GM12878 (cell line): ENCODE measurements around the gene ANKMY1. TPM values are rescaled to one million over a fixed set of nuclear protein-coding genes. Genes with fewer than 3 reads are reported as not detected.

Source experiments
- ASH2L ChIP-seq: fragments of 300-600, 200-600 bp; sonication (generic); IDR thresholded peaks from 2 replicates; pipeline ENCODE4 v1.6.1; 2017; ENCODE audit warnings: low read depth, mild to moderate bottlenecking, borderline replicate concordance
- BRCA1 ChIP-seq: IDR thresholded peaks from 2 replicates; pipeline ENCODE4 v1.6.1; 2011; ENCODE audit warnings: low read depth, low read length, improper control_type of control experiment
- CBX5 ChIP-seq: sonication (generic); IDR thresholded peaks from 2 replicates; pipeline ENCODE4 v1.6.1; 2016; ENCODE audit warnings: low read depth, moderate library complexity, mild to moderate bottlenecking, inconsistent platforms
- CREM ChIP-seq: IDR thresholded peaks from 2 replicates; pipeline ENCODE4 v1.6.1; 2014; ENCODE audit warnings: antibody characterized with exemption, low read depth
- DPF2 ChIP-seq: fragments of 450-650 bp; IDR thresholded peaks from 2 replicates; pipeline ENCODE4 v1.6.1; 2017; ENCODE audit warnings: mild to moderate bottlenecking
- E4F1 ChIP-seq: fragments of 450-650 bp; IDR thresholded peaks from 2 replicates; pipeline ENCODE4 v1.6.1; 2018; ENCODE audit warnings: borderline replicate concordance, mild to moderate bottlenecking; ENCODE audit not compliant: partially characterized antibody
- ELK1 ChIP-seq: IDR thresholded peaks from 2 replicates; pipeline ENCODE4 v1.6.1; 2012; ENCODE audit warnings: low read depth, low read length, improper control_type of control experiment
- NFYB ChIP-seq: IDR thresholded peaks from 2 replicates; pipeline ENCODE4 v1.6.1; 2011; ENCODE audit warnings: low read depth, mild to moderate bottlenecking, low read length, improper control_type of control experiment, moderate library complexity; ENCODE audit not compliant: insufficient read depth
- PAX5 ChIP-seq: IDR thresholded peaks from 2 replicates; pipeline ENCODE4 v1.6.1; 2011; ENCODE audit warnings: low read depth, low read length, borderline replicate concordance
- RELA ChIP-seq: fragments of 450-650 bp; IDR thresholded peaks from 2 replicates; pipeline ENCODE4 v1.8.0; 2014; ENCODE audit warnings: borderline replicate concordance; ENCODE audit not compliant: partially characterized antibody
- SIN3A ChIP-seq: IDR thresholded peaks from 2 replicates; pipeline ENCODE4 v1.6.1; 2012; ENCODE audit warnings: low read depth, low read length, improper control_type of control experiment
- SMC3 ChIP-seq: IDR thresholded peaks from 2 replicates; pipeline ENCODE4 v1.6.1; 2011; ENCODE audit warnings: low read length, improper control_type of control experiment, borderline replicate concordance
- TCF3 ChIP-seq: IDR thresholded peaks from 2 replicates; pipeline ENCODE4 v1.6.1; 2012; ENCODE audit warnings: low read depth, mild to moderate bottlenecking, low read length, borderline replicate concordance; ENCODE audit not compliant: insufficient read depth
- YY1 ChIP-seq: IDR thresholded peaks from 2 replicates; pipeline ENCODE4 v1.6.1; 2011; ENCODE audit warnings: low read depth, mild to moderate bottlenecking, low read length
- ZBTB11 ChIP-seq: fragments of 450-650 bp; formaldehyde crosslinking; IDR thresholded peaks from 2 replicates; pipeline ENCODE4 v1.5.0; 2022; ENCODE audit warnings: mild to moderate bottlenecking, missing genetic modification characterization
- ZNF592 ChIP-seq: fragments of 450-650 bp; IDR thresholded peaks from 2 replicates; pipeline ENCODE4 v1.6.1; 2017; ENCODE audit warnings: mild to moderate bottlenecking, moderate library complexity
- ZNF622 ChIP-seq: fragments of 450-650 bp; IDR thresholded peaks from 2 replicates; pipeline ENCODE4 v1.6.1; 2017; ENCODE audit warnings: mild to moderate bottlenecking, inconsistent platforms
- polyA plus RNA-seq, 11 experiments: library from polyadenylated mRNA; depleted of rRNA in 4 of 11; unstranded in 6 of 11; stranded (reverse) in 5 of 11; fragments of >200 nt; fragmentation: Nextera tagmentation in 4 of 11; fragmentation: Illumina TruSeq in 1 of 11; extraction: Ambion mirVana in 4 of 11; extraction: Trizol in 1 of 11; gene quantifications; 1 replicate in 1 of 11; 2 replicates in 10 of 11; pipeline versions ENCODE4 v1.2.1 to v1.2.3, GENCODE V29; 2011 to 2016; ENCODE audit warnings: inconsistent platforms in 2 of 11, missing spikeins in 2 of 11, low read depth in 1 of 11
- total RNA-seq, 4 experiments: library from RNA; depleted of rRNA in 3 of 4; stranded (reverse); fragments of >200 nt in 3 of 4; fragmentation: Illumina TruSeq in 1 of 4; extraction: Trizol in 1 of 4; gene quantifications; 2 replicates each; pipeline versions ENCODE4 v1.2.1 to v1.2.3, GENCODE V29; 2013 to 2021

Gene ANKMY1
- total and polyA plus RNA-seq, 10 of the 15 experiments (the other 5 are each of a cell fraction or from before 2014, with no cell fraction given) = 1.1 to 15.3 (median 11.1) TPM

GRCh38 chr2:240586198-240586918 is 28.6 kb upstream of the ANKMY1 start, which contains the start of gene CAPN10 (continued):
- 0 out of 2 replicates have a peak, but pooled peaks have one; percentile 31 for TF ChIP-seq ZNF592
- peak; percentile 85 for TF ChIP-seq ELK1
- TF ChIP-seq CBX5 = no peak
- peak; percentile 70; the same call in 1 of the 2 replicates for TF ChIP-seq SIN3A
- no peak for TF ChIP-seq SMC3
- TF ChIP-seq E4F1 = peak; percentile 58
- no peak for TF ChIP-seq BRCA1
- peak; percentile 83 for TF ChIP-seq YY1
- TF ChIP-seq CREM = peak; percentile 94
- peak; percentile 64 for TF ChIP-seq RELA
- peak; percentile 54 for TF ChIP-seq DPF2
- peak; percentile 56; the same call in 1 of the 2 replicates for TF ChIP-seq TCF3
- peak; percentile 78; the same call in 1 of the 2 replicates for TF ChIP-seq PAX5
- no peak for TF ChIP-seq ZNF622
- TF ChIP-seq ZBTB11 (CRISPR knock-in tag) = peak; percentile 71
- peak; percentile 83 for TF ChIP-seq NFYB
- TF ChIP-seq ASH2L = no peak
